Mesodermal cell (in vitro differentiated cells): ENCODE measurements around the gene FTO.

Experiments used
- H3K27ac ChIP-seq: 2 replicates; pipeline ENCODE4 v1.7.0; 2013; ENCODE audit warnings: mild to moderate bottlenecking, low read depth, low read length, moderate library complexity; ENCODE audit not compliant: severe bottlenecking
- H3K36me3 ChIP-seq: 2 replicates; pipeline ENCODE4 v1.7.1; 2013; ENCODE audit warnings: mild to moderate bottlenecking, low read length, moderate library complexity; ENCODE audit not compliant: control insufficient read depth, insufficient read depth
- H3K4me1 ChIP-seq: one replicate; pipeline ENCODE4 v1.7.1; 2013; ENCODE audit warnings: mild to moderate bottlenecking, low read length; ENCODE audit not compliant: insufficient read depth, control insufficient read depth, poor library complexity, severe bottlenecking
- H3K4me3 ChIP-seq: 2 replicates; pipeline ENCODE4 v1.7.0; 2013; ENCODE audit warnings: low read length, control low read depth, mild to moderate bottlenecking; ENCODE audit not compliant: insufficient read depth, poor library complexity, severe bottlenecking; ENCODE audit errors: extremely low read depth
- H3K9me3 ChIP-seq: 2 replicates; pipeline ENCODE4 v1.7.1; 2013; ENCODE audit warnings: mild to moderate bottlenecking, low read length, moderate library complexity; ENCODE audit not compliant: control insufficient read depth
- WGBS, 2 experiments: methylation state at CpG; one replicate each; pipeline ENCODE4 v1.1.5; 2013; ENCODE audit warnings: missing lambda C conversion rate in 2 of 2; ENCODE audit not compliant: insufficient coverage in 2 of 2; 5-methylcytosine and 5-hydroxymethylcytosine counted together

The FTO gene

GRCh38 chr16:53948326-53948725 is 244.4 kb downstream of the FTO start:
- Histone ChIP-seq H3K27ac (no peak overlapping the region), H3K4me3 (no peak overlapping the region), H3K4me1 (no peaks in the 10 kb centered on the region), H3K36me3 (no peaks in the 10 kb centered on the region), H3K9me3 (no peaks in the 10 kb centered on the region)
- WGBS, 2 experiments, result 93 to 100% methylated on average over 2 to 3 of the region's 4 CpGs

GRCh38 chr16:53948734-53949430 is 244.9 kb downstream of the FTO start:
- WGBS, 2 experiments, result no CpG with 5 or more reads among the region's 3 CpGs
- no peak overlapping the region for H3K27ac ChIP-seq
- H3K36me3 ChIP-seq, result no peaks in the 10 kb centered on the region
- H3K4me3 ChIP-seq, result no peak overlapping the region
- no peaks in the 10 kb centered on the region for H3K4me1 ChIP-seq
- H3K9me3 ChIP-seq, result no peaks in the 10 kb centered on the region

DNA sequence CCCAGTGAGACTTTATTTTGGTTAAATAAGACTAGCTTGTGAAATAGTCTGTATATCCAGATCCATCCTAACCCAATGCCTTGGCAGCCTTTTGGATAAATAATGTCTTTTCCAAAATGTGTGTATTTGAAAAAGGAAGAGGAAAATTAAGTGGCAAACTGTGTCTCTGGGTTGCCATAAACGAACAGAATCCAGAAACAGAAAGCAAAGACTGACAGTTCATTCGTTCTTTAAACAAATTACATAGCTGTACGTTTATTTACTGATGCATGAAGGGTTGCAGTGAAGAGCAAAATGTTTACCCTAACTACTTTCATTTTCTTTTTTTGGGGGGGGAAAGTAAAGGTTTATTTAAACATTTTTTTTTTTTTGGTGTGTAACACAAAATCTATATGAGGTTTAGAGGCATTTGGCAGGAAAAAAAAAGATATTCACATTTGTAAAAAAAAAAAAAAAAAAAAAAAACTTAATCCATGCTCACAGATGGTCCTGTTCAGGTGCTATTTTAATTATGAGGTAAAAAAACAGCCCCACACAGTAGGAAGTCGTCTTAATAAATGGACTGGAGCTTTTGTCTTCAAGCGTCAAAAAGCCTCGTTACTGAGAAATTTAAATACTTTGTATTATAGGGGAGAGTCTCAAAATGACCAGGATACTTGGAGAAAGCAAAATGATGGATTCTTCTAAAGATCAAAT is 245.9 kb downstream of the FTO start:
- H3K4me1 ChIP-seq, result no peaks in the 10 kb centered on the region
- no peak overlapping the region for H3K27ac ChIP-seq
- H3K4me3 ChIP-seq, result no peak overlapping the region
- no peaks in the 10 kb centered on the region for H3K9me3 ChIP-seq
- WGBS, 2 experiments, result 83 to 94% methylated on average over 4 of the region's 6 CpGs
- no peaks in the 10 kb centered on the region for H3K36me3 ChIP-seq

DNA sequence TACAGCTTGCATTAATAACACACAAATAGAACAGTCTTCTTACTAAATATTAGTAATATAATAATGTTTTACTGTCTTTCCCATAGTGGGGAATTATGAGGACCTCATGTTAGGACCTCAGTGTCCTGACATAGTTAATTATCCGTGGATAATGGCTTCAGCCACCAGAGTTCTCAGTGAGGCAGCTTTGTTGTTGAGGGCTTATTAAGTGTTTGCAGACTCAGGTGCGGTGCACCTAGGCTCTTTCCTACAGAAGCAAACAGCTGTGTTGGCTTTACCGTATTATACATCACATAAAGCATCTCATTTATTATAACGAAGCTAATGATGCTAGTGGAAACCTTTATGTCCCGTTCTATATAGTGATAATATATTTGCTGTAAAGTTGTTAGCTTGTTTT is 246.7 kb downstream of the FTO start:
- WGBS, 2 experiments, result 83% methylated on average over 1 of the region's 5 CpGs
- no peaks in the 10 kb centered on the region for H3K36me3 ChIP-seq
- no peak overlapping the region for H3K4me3 ChIP-seq
- no peaks in the 10 kb centered on the region for H3K9me3 ChIP-seq
- no peaks in the 10 kb centered on the region for H3K4me1 ChIP-seq
- no peak overlapping the region for H3K27ac ChIP-seq

- 97 to 98% methylated on average over 3 to 6 of the region's 7 CpGs for WGBS, 2 experiments
- H3K4me3 ChIP-seq, result no peak overlapping the region
- no peak overlapping the region for H3K27ac ChIP-seq
- H3K9me3 ChIP-seq, result no peaks in the 10 kb centered on the region
- no peaks in the 10 kb centered on the region for H3K4me1 ChIP-seq
- H3K36me3 ChIP-seq, result no peaks in the 10 kb centered on the region
These were observed 248.6 kb downstream of the FTO start for GRCh38 chr16:53952215-53953208.

GRCh38 chr16:53953336-53953735 is 249.4 kb downstream of the FTO start:
- no peak overlapping the region for H3K27ac ChIP-seq
- no peaks in the 10 kb centered on the region for H3K36me3 ChIP-seq
- H3K4me3 ChIP-seq, result no peak overlapping the region
- no peaks in the 10 kb centered on the region for H3K4me1 ChIP-seq
- H3K9me3 ChIP-seq, result no peaks in the 10 kb centered on the region
- no CpG with 5 or more reads among the region's 2 CpGs for WGBS, 2 experiments

- H3K9me3 ChIP-seq, result no peaks in the 10 kb centered on the region
- no peaks in the 10 kb centered on the region for H3K4me1 ChIP-seq
- H3K27ac ChIP-seq, result no peak overlapping the region
- H3K36me3 ChIP-seq, result no peaks in the 10 kb centered on the region
- WGBS, 2 experiments, result 78% methylated on average over 1 of the region's 2 CpGs; no CpG with 5 or more reads in 1 of the 2 experiments
- H3K4me3 ChIP-seq, result no peak overlapping the region
These were observed 251.4 kb downstream of the FTO start for GRCh38 chr16:53955221-53955875.

- WGBS, 2 experiments, result 87 to 98% methylated on average over 6 to 8 of the region's 10 CpGs
- Histone ChIP-seq H3K27ac (no peak overlapping the region), H3K36me3 (no peaks in the 10 kb centered on the region), H3K9me3 (no peaks in the 10 kb centered on the region), H3K4me3 (no peak overlapping the region), H3K4me1 (no peaks in the 10 kb centered on the region)
These were observed 254.5 kb downstream of the FTO start for GRCh38 chr16:53958341-53958880.

DNA sequence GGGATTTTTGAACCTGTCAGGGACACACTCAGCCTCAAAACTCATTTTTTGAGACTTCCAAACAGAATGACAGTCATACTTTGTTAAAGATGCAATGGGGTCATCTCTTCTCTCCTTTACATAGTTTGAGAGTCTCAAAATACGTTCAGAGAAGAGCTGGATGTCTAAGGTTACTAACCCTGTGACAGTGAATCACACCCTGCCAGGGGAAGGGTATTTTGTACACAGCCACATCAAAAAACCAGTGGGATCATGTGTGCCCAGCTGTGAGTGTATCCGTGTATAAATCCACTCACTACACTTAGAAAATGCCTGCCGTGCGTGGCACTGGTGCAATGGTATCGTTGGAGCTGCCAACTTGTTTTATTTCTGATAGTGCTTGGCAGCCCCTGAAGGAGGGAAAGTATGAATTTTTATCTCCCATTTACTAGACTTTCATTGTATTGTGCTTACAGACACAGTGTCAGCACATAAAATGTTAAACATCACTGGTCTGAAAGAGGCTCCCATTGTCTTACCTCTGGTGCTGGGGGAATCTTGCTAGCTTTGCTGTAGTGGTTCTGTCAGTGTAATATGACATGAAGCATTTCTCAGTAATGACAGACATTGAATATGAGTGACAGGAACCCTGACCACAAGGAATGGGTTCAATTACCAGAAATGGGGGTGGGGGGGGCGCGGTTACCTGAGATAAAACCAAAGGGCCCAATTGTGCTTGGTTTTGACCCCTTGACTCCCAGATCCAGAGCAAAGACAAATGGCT is 256.3 kb downstream of the FTO start:
- no peaks in the 10 kb centered on the region for H3K36me3 ChIP-seq
- H3K27ac ChIP-seq, result no peak overlapping the region
- WGBS, 2 experiments, result 75% methylated on average over 1 of the region's 7 CpGs; no CpG with 5 or more reads in 1 of the 2 experiments

More for the DNA sequence above, 256.3 kb downstream of the FTO start:
- H3K9me3 ChIP-seq, result no peaks in the 10 kb centered on the region
- H3K4me1 ChIP-seq, result no peaks in the 10 kb centered on the region
- H3K4me3 ChIP-seq, result no peak overlapping the region
